NOMO-1 treated with DMSO at 0.1 percent for 48 hours (cell line): ENCODE data around the gene CLMN.

ENCODE experiments used
- DNase-seq: peaks from one replicate; lab custom pipeline; 2025; ENCODE audit not compliant: unreplicated experiment; lab: John Stamatoyannopoulos, UW

CLMN gene, protein sequence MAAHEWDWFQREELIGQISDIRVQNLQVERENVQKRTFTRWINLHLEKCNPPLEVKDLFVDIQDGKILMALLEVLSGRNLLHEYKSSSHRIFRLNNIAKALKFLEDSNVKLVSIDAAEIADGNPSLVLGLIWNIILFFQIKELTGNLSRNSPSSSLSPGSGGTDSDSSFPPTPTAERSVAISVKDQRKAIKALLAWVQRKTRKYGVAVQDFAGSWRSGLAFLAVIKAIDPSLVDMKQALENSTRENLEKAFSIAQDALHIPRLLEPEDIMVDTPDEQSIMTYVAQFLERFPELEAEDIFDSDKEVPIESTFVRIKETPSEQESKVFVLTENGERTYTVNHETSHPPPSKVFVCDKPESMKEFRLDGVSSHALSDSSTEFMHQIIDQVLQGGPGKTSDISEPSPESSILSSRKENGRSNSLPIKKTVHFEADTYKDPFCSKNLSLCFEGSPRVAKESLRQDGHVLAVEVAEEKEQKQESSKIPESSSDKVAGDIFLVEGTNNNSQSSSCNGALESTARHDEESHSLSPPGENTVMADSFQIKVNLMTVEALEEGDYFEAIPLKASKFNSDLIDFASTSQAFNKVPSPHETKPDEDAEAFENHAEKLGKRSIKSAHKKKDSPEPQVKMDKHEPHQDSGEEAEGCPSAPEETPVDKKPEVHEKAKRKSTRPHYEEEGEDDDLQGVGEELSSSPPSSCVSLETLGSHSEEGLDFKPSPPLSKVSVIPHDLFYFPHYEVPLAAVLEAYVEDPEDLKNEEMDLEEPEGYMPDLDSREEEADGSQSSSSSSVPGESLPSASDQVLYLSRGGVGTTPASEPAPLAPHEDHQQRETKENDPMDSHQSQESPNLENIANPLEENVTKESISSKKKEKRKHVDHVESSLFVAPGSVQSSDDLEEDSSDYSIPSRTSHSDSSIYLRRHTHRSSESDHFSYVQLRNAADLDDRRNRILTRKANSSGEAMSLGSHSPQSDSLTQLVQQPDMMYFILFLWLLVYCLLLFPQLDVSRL

GRCh38 chr14:95319312-95320077, at the start of gene CLMN:
TSS of gene CLMN (minus strand) at chr14:95319908. CDS start at chr14:95319792, 116 bp downstream.
- peak; percentile 60 for DNase-seq

DNA sequence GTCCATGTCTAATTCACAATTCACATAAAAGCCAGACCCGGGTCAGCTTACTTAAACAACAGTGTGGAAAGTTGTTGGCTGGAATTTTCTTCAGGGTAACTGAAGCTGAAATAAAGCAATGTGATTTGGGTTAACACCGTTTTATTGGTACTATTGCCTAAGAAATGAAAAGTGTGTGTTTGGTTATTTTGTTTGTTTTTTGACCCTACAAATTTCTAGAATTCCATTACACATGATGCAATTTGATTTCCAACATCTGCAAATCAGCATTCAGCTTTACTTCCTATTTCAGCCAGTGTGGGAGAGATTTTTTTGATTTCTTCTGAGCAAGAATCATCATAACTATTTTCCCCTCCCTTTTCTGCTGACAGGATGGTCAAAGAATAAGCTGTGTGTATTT, 45.7 kb upstream of the CLMN start:
- DNase-seq: no peak

- no peak for DNase-seq
Observed at GRCh38 chr14:95364481-95365209, 44.9 kb upstream of the CLMN start.

DNA sequence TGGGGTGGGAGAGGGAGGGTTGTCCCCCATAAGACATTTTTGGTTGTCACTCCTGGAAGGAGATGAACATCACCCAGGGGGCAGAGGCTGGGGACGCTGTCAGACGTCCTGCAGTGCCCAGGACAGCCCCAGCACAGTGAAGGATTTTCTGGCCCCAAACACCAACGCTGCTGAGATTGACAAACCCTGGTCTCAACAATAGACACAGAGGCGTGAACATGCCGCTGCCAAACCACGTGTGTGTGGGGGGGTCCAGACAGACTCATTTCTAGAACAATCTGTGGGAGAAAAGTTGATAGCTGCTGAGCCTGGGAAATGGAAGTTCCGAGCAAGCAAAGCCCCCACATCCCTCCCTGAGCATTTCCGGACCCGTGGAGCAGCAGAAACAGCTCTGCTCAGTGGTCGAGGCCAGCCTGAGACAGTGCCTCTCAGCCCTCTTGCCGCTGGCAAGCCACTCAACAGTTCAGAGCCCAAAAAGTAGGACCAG, 43.8 kb upstream of the CLMN start:
- DNase-seq: no peak

- DNase-seq: no peak
Observed at GRCh38 chr14:95362138-95362494, 42.4 kb upstream of the CLMN start.

- DNase-seq: peak; percentile 14
Observed at GRCh38 chr14:95361373-95362137, 41.8 kb upstream of the CLMN start.

DNA sequence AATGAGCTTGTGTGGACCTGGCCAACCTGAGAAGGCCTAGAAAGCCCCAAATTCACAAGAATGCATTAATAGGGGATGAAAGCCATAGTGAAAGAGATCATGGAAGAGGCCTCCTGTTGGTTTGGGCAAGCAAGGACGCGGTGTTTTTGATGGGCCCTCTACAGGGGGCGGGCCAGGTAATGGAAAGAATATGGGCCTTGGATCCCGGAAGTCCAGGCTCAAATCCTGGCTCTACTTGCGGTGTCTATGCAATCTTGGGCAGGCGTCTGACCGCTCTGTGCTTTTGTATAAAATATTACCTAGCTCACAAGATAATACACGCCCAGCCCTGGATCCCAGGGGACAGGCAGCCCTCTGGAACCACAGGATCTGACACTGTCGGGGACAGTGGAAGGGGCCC, 41.1 kb upstream of the CLMN start:
- no peak for DNase-seq

DNA sequence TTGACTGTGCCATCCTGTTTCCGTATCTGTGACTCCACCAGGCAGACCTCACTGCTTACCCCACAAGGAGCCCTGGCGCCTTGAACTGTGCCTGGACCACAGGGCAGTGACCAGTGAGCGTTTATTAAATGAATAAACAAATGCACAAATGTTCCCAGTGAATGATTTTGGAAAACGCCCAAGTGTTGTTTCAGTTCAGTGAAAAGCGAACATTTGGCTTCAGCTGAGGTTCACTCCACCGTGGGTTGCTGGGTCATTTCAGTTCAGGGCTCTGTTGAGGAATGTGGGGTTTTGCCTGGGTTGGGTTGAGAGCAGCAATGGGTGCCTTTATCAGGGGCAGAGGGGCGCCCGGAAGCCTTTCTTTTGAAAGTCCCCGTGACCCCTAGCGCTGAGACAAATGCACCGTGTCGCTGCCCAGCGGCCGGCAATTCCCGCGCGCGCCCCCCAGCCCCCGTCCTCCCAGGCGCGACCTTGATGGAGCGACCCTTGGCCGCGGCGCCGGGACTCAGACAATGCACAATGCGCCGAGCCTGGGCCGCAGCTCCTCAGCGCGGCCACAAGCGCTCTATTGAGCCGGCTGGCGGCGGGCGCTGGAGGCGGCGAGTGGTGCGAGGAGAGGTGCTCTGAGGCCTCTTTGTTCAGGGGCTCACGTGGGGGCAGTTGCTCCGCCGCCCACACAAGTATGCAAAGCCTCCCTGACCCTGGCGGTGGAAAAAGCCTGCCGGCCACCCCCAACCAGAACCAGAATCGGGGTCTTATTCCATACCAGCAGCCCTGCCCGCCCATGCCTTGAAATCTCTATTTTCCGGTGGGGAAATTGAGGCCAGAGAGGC, 40.5 kb upstream of the CLMN start:
- no peak for DNase-seq

- DNase-seq: no peak
Observed at GRCh38 chr14:95356245-95356869, 36.6 kb upstream of the CLMN start.

GRCh38 chr14:95355422-95355821, 35.7 kb upstream of the CLMN start:
- no peak for DNase-seq

DNA sequence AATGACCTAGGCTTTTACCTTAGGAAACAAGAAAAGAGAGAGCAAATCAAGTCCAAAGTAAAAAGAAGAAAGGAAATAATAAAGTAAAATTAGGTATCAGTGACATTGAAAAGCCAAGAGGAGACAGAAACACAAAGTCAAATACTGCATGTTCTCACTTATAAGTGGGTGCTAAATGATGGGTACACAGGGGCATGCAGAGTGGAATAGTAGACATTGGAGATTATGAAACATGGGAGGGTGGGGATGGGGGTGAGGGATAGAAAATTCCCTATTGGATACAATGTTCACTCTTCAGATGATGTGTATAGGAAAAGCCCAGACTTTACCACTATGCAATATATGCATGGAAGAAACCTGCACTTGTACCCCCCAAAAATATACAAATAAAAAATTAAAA, 35.1 kb upstream of the CLMN start:
- DNase-seq: no peak

GRCh38 chr14:95353664-95354063, 34.0 kb upstream of the CLMN start:
- DNase-seq: no peak

GRCh38 chr14:95353007-95353406, 33.3 kb upstream of the CLMN start:
- no peak for DNase-seq

DNA sequence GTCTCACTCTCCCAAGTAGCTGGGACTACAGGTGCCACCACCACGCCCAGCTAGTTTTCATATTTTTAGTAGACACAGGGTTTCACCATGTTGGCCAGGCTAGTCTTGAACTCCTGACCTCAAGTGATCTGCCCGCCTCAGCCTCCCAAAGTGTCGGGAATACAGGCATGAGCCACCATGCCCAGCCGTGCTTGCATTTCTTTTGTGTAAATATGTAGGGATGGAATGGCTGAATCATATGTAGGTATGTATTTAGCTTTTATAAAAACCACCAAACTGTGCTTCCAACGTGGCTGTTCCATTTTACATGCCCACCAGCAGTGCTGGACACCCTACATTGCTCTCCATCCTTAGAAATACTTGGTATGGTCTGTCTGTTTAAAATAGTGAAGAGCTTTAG, 32.8 kb upstream of the CLMN start:
- DNase-seq: no peak

DNA sequence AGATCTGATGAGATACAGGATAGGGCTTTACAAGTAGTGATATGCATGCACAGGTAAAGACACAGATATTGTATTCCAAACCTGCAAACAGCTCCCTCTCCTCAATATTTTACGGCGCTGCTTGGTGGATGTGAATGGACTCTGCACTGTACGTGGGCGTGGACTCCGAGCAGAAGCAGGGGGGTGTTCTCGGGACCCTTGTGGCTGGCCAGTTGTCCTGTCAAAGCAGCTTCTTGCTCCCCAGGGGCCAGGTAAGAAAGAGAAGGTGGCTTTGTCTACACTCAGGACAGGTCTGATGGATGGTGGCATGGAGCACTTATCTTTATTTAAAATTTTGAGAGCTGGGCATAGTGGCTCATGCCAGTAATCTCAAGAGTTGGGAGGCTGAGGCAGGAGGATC, 29.5 kb upstream of the CLMN start:
- no peak for DNase-seq

- no peak for DNase-seq
Observed at GRCh38 chr14:95348395-95349080, 28.8 kb upstream of the CLMN start.

GRCh38 chr14:95346820-95347219, 27.1 kb upstream of the CLMN start:
- DNase-seq: no peak

DNA sequence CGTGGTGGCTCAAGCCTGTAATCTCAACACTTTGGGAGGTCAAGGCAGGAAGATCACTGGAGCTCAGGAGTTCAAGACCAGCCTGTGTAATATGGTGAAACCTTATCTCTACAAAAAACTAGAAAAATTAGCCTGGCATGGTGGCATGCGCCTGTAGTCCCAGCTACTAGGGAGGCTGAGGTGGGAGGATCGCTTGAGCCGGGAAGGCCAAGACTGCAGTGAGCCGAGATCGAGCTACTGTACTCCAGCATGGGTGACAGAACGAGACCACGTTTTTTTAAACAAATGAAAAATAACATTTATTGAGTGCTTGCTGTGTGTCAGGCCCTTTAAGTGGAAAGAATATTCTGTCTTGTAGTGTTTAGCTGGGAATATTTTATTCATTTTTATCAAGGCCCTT, 26.6 kb upstream of the CLMN start:
- no peak for DNase-seq
